Duodenal mucosa (tissue), 2 donors: ENCODE results near the gene RNF213.
A peak's percentile ranks its signal among the peaks of the same experiment; 100 is the strongest.
"Not testable (repeated sequence)": the region's sequence is repeated elsewhere in the genome, so short reads cannot be mapped to it uniquely, and the experiment has no call there.

ENCODE experiments used
- H3K27ac ChIP-seq: one replicate; pipeline ENCODE4 v1.7.0; 2013; ENCODE audit warnings: low read depth, low read length
- H3K27me3 ChIP-seq, 2 donors: one replicate each; pipeline ENCODE4 v1.7.0; 2013; ENCODE audit warnings: low read length in 2 of 2, control low read depth in 1 of 2; ENCODE audit not compliant: insufficient read depth in 2 of 2, control insufficient read depth in 1 of 2
- H3K36me3 ChIP-seq, 2 donors: one replicate each; pipeline ENCODE4 v1.7.0; 2013; ENCODE audit warnings: low read length in 2 of 2, control low read depth in 1 of 2; ENCODE audit not compliant: insufficient read depth in 2 of 2, control insufficient read depth in 1 of 2
- H3K4me1 ChIP-seq, 2 donors: one replicate each; pipeline ENCODE4 v1.7.0; 2013; ENCODE audit warnings: low read length in 2 of 2, control low read depth in 1 of 2; ENCODE audit not compliant: insufficient read depth in 2 of 2, control insufficient read depth in 1 of 2
- H3K4me3 ChIP-seq, 2 donors: one replicate each; pipeline ENCODE4 v1.7.0; 2013; ENCODE audit warnings: low read length in 2 of 2, low read depth in 1 of 2
- H3K9ac ChIP-seq, 2 donors: one replicate each; pipeline ENCODE4 v1.7.0; 2013; ENCODE audit warnings: low read length in 2 of 2, low read depth in 1 of 2
- H3K9me3 ChIP-seq, 2 donors: one replicate each; pipeline ENCODE4 v1.7.0; 2013; ENCODE audit warnings: low read length in 2 of 2, control low read depth in 1 of 2; ENCODE audit not compliant: control insufficient read depth in 1 of 2

The RNF213 gene

GRCh38 chr17:80248894-80249710 lies 11.6 kb upstream of the RNF213 start:
- Histone ChIP-seq H3K4me3 (no peak overlapping the region), H3K4me1 (no peaks in the 10 kb centered on the region), H3K36me3 (peaks cover 0 to 14% of the 10 kb centered on the region in 2 donors), H3K9me3 (no peaks in the 10 kb centered on the region), H3K9ac (no peak overlapping the region), H3K27ac (no peak overlapping the region), H3K27me3 (no peaks in the 10 kb centered on the region)

- no peak overlapping the region for H3K4me3 ChIP-seq
- H3K9ac ChIP-seq = no peak overlapping the region
- no peaks in the 10 kb centered on the region for H3K36me3 ChIP-seq
- no peak overlapping the region for H3K27ac ChIP-seq
- no peaks in the 10 kb centered on the region for H3K9me3 ChIP-seq
- no peaks in the 10 kb centered on the region for H3K27me3 ChIP-seq
- peaks cover 7 to 11% of the 10 kb centered on the region in 2 donors for H3K4me1 ChIP-seq
Observed at GRCh38 chr17:80251966-80252365, 8.7 kb upstream of the RNF213 start.

- Histone ChIP-seq H3K36me3 (no peaks in the 10 kb centered on the region), H3K4me3 (no peak overlapping the region), H3K9ac (no peak overlapping the region), H3K4me1 (peaks cover 7 to 11% of the 10 kb centered on the region in 2 donors), H3K9me3 (no peaks in the 10 kb centered on the region), H3K27ac (no peak overlapping the region), H3K27me3 (no peaks in the 10 kb centered on the region)
Observed at GRCh38 chr17:80252871-80253270, 7.8 kb upstream of the RNF213 start.

GRCh38 chr17:80253631-80254395 lies 6.8 kb upstream of the RNF213 start:
- no peaks in the 10 kb centered on the region for H3K9me3 ChIP-seq
- H3K27ac ChIP-seq = peak overlapping the region; percentile 30
- no peaks in the 10 kb centered on the region for H3K27me3 ChIP-seq
- no peaks in the 10 kb centered on the region for H3K36me3 ChIP-seq
- peaks cover 7 to 11% of the 10 kb centered on the region in 2 donors for H3K4me1 ChIP-seq
- H3K9ac ChIP-seq = no peak overlapping the region
- no peak overlapping the region for H3K4me3 ChIP-seq

- Histone ChIP-seq H3K27ac (peak overlapping the region; percentile 30), H3K27me3 (no peaks in the 10 kb centered on the region), H3K9me3 (no peaks in the 10 kb centered on the region), H3K4me1 (peaks cover 7 to 11% of the 10 kb centered on the region in 2 donors), H3K4me3 (peak overlapping the region in 1 of 2 donors; percentile 16), H3K9ac (no peak overlapping the region), H3K36me3 (no peaks in the 10 kb centered on the region)
Observed at GRCh38 chr17:80254396-80255251, 6.0 kb upstream of the RNF213 start.

GRCh38 chr17:80256034-80256350 lies 4.7 kb upstream of the RNF213 start:
- Histone ChIP-seq H3K9ac (no peak overlapping the region), H3K27ac (no peak overlapping the region), H3K27me3 (no peaks in the 10 kb centered on the region), H3K4me3 (no peak overlapping the region), H3K9me3 (no peaks in the 10 kb centered on the region), H3K36me3 (no peaks in the 10 kb centered on the region), H3K4me1 (peaks cover 7 to 11% of the 10 kb centered on the region in 2 donors)

- H3K4me1 ChIP-seq = peaks cover 20 to 27% of the 10 kb centered on the region in 2 donors
- no peak overlapping the region for H3K4me3 ChIP-seq
- H3K27ac ChIP-seq = no peak overlapping the region
- H3K9ac ChIP-seq = no peak overlapping the region
- no peaks in the 10 kb centered on the region for H3K27me3 ChIP-seq
- no peaks in the 10 kb centered on the region for H3K9me3 ChIP-seq
- no peaks in the 10 kb centered on the region for H3K36me3 ChIP-seq
Observed at GRCh38 chr17:80257716-80258213, 2.9 kb upstream of the RNF213 start.

- H3K36me3 ChIP-seq, H3K27ac ChIP-seq: not testable (repeated sequence)
- peaks cover 25 to 32% of the 10 kb centered on the region in 2 donors for H3K4me1 ChIP-seq
Observed at GRCh38 chr17:80258296-80258695, 2.4 kb upstream of the RNF213 start.

GRCh38 chr17:80259457-80260068 lies 1.1 kb upstream of the RNF213 start:
- H3K36me3 ChIP-seq = no peaks in the 10 kb centered on the region
- H3K4me3 ChIP-seq = peak overlapping the region; percentile 36 to 38
- H3K9ac ChIP-seq = peak overlapping the region; percentile 38 to 56
- peak overlapping the region; percentile 81 for H3K27ac ChIP-seq
- no peaks in the 10 kb centered on the region for H3K27me3 ChIP-seq
- peaks cover 27 to 38% of the 10 kb centered on the region in 2 donors for H3K4me1 ChIP-seq
- H3K9me3 ChIP-seq = no peaks in the 10 kb centered on the region

More at GRCh38 chr17:80258296-80258695, 2.4 kb upstream of the RNF213 start:
- not testable (repeated sequence) for H3K9ac ChIP-seq, H3K9me3 ChIP-seq, H3K27me3 ChIP-seq, H3K4me3 ChIP-seq
